GM18505 (cell line): ENCODE data around the gene CD14.
"Not testable (repeated sequence)": the region's sequence is repeated elsewhere in the genome, so short reads cannot be mapped to it uniquely, and the experiment has no call there.

ENCODE experiments used
- ATAC-seq: cut with Tn5 transposase; IDR thresholded peaks from one replicate; pipeline ENCODE4 v1.9.1; 2021; ENCODE audit not compliant: unreplicated experiment
- POLR2A ChIP-seq: IDR thresholded peaks from 4 replicates; pipeline ENCODE4 v1.6.1; 2011; ENCODE audit warnings: borderline replicate concordance; ENCODE audit not compliant: insufficient read depth, insufficient read length; ENCODE audit errors: extremely low read depth

The CD14 gene

GRCh38 chr5:140630292-140631035, 2.5 kb downstream of the CD14 start:
- ATAC-seq: no peak
- TF ChIP-seq POLR2A: no peak

- no peak for TF ChIP-seq POLR2A
These were observed 4.3 kb downstream of the CD14 start for GRCh38 chr5:140628711-140629110.

GRCh38 chr5:140627972-140628371, 5.0 kb downstream of the CD14 start:
- TF ChIP-seq POLR2A: no peak
- ATAC-seq: no peak

More at GRCh38 chr5:140628711-140629110, 4.3 kb downstream of the CD14 start:
- no peak for ATAC-seq

GRCh38 chr5:140624886-140625285, 8.1 kb downstream of the CD14 start:
- ATAC-seq: not testable (repeated sequence)

- ATAC-seq: not testable (repeated sequence)
These were observed 9.9 kb downstream of the CD14 start for GRCh38 chr5:140623061-140623460.

GRCh38 chr5:140622301-140622700, 10.7 kb downstream of the CD14 start:
- TF ChIP-seq POLR2A: no peak
- ATAC-seq: no peak

- no peak for ATAC-seq
- TF ChIP-seq POLR2A: no peak
These were observed 21.9 kb downstream of the CD14 start for GRCh38 chr5:140611020-140611521.

GRCh38 chr5:140609126-140609525, 23.8 kb downstream of the CD14 start:
- ATAC-seq: no peak
- no peak for TF ChIP-seq POLR2A

GRCh38 chr5:140608722-140609121, 24.3 kb downstream of the CD14 start:
- no peak for ATAC-seq
- no peak for TF ChIP-seq POLR2A

GRCh38 chr5:140607031-140607430, 25.9 kb downstream of the CD14 start:
- no peak for ATAC-seq
- TF ChIP-seq POLR2A: no peak

- no peak for ATAC-seq
- no peak for TF ChIP-seq POLR2A
These were observed 27.1 kb downstream of the CD14 start for GRCh38 chr5:140605879-140606278.

GRCh38 chr5:140603734-140604133, 29.2 kb downstream of the CD14 start:
- ATAC-seq: no peak

GRCh38 chr5:140603446-140603698, 29.6 kb downstream of the CD14 start:
- ATAC-seq: not testable (repeated sequence)

More at GRCh38 chr5:140603734-140604133, 29.2 kb downstream of the CD14 start:
- TF ChIP-seq POLR2A: no peak

GRCh38 chr5:140602147-140602546, 30.8 kb downstream of the CD14 start:
- TF ChIP-seq POLR2A: no peak
- no peak for ATAC-seq

GRCh38 chr5:140600096-140600495, 32.9 kb downstream of the CD14 start:
- ATAC-seq: no peak
- TF ChIP-seq POLR2A: no peak
